GM21717 (cell line): ENCODE data around the gene TRIM60.
"Not testable (repeated sequence)": the region's sequence is repeated elsewhere in the genome, so short reads cannot be mapped to it uniquely, and the experiment has no call there.

Source experiments
- ATAC-seq: cut with Tn5 transposase; IDR thresholded peaks from one replicate; pipeline ENCODE4 v1.9.1; 2021; ENCODE audit warnings: mild to moderate bottlenecking, moderate library complexity; ENCODE audit not compliant: unreplicated experiment

Gene TRIM60

GRCh38 chr4:165031436-165032211, at the start of gene TRIM60:
Gene TRIM60, plus strand, starts transcription at chr4:165031999. Its CDS starts 8,074 bp downstream, at chr4:165040073.
- no peak for ATAC-seq

GRCh38 chr4:164989471-164989870, 42.3 kb upstream of the TRIM60 start:
- no peak for ATAC-seq

GRCh38 chr4:164990786-164991185, 41.0 kb upstream of the TRIM60 start:
- ATAC-seq: not testable (repeated sequence)

GRCh38 chr4:164996123-164996522, 35.7 kb upstream of the TRIM60 start:
- not testable (repeated sequence) for ATAC-seq

GRCh38 chr4:164997324-164997723, 34.5 kb upstream of the TRIM60 start:
- no peak for ATAC-seq

GRCh38 chr4:164997941-164998340, 33.9 kb upstream of the TRIM60 start:
- no peak for ATAC-seq

GRCh38 chr4:164998526-164999080, 33.2 kb upstream of the TRIM60 start:
- ATAC-seq: not testable (repeated sequence)

GRCh38 chr4:165001957-165002356, 29.8 kb upstream of the TRIM60 start:
- ATAC-seq: not testable (repeated sequence)

GRCh38 chr4:165005352-165005925, 26.4 kb upstream of the TRIM60 start:
- no peak for ATAC-seq

- no peak for ATAC-seq
These were observed 25.3 kb upstream of the TRIM60 start for GRCh38 chr4:165006456-165006855.

GRCh38 chr4:165006886-165007285, 24.9 kb upstream of the TRIM60 start:
- no peak for ATAC-seq

GRCh38 chr4:165009493-165010227, 22.1 kb upstream of the TRIM60 start:
- ATAC-seq: peak; percentile 88

- no peak for ATAC-seq
These were observed 21.3 kb upstream of the TRIM60 start for GRCh38 chr4:165010487-165010886.

- ATAC-seq: no peak
These were observed 20.8 kb upstream of the TRIM60 start for GRCh38 chr4:165010991-165011390.

- no peak for ATAC-seq
These were observed 20.4 kb upstream of the TRIM60 start for GRCh38 chr4:165011403-165011802.

- no peak for ATAC-seq
These were observed 18.1 kb upstream of the TRIM60 start for GRCh38 chr4:165013691-165014090.

- ATAC-seq: no peak
These were observed 14.8 kb upstream of the TRIM60 start for GRCh38 chr4:165016971-165017370.

- not testable (repeated sequence) for ATAC-seq
These were observed 11.8 kb upstream of the TRIM60 start for GRCh38 chr4:165019995-165020394.

GRCh38 chr4:165025782-165026181, 6.0 kb upstream of the TRIM60 start:
- not testable (repeated sequence) for ATAC-seq

- no peak for ATAC-seq
These were observed 3.9 kb upstream of the TRIM60 start for GRCh38 chr4:165027762-165028402.

GRCh38 chr4:165048170-165048569, 16.4 kb downstream of the TRIM60 start:
- ATAC-seq: no peak
